ENCODE measurements around the gene CMTM3.

GRCh38 chr16:66568355-66568754, 36.1 kb upstream of the CMTM3 start:
- TF ChIP-seq, protein P1, sequence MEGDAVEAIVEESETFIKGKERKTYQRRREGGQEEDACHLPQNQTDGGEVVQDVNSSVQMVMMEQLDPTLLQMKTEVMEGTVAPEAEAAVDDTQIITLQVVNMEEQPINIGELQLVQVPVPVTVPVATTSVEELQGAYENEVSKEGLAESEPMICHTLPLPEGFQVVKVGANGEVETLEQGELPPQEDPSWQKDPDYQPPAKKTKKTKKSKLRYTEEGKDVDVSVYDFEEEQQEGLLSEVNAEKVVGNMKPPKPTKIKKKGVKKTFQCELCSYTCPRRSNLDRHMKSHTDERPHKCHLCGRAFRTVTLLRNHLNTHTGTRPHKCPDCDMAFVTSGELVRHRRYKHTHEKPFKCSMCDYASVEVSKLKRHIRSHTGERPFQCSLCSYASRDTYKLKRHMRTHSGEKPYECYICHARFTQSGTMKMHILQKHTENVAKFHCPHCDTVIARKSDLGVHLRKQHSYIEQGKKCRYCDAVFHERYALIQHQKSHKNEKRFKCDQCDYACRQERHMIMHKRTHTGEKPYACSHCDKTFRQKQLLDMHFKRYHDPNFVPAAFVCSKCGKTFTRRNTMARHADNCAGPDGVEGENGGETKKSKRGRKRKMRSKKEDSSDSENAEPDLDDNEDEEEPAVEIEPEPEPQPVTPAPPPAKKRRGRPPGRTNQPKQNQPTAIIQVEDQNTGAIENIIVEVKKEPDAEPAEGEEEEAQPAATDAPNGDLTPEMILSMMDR (IDR thresholded peaks at IDR 0.05) = no peak
- TF ChIP-seq POLR2A (IDR thresholded peaks at IDR 0.05) = no peak
- no peak for TF ChIP-seq EP300 (IDR thresholded peaks at IDR 0.05)
